SK-N-SH treated with all-trans-retinoic acid at 6 μM for 48 hours (cell line): ENCODE data around the gene TAS2R39.

ENCODE experiments used
- ESRRG ChIP-seq: fragments of 250-450 bp; sonication (Bioruptor Pico); IDR thresholded peaks from 2 replicates; pipeline ENCODE4 v1.6.1; 2021; ENCODE audit warnings: mild to moderate bottlenecking
- ZFP30 ChIP-seq: fragments of 450-650 bp; formaldehyde crosslinking; IDR thresholded peaks from 2 replicates; pipeline ENCODE4 v1.5.0; 2022; ENCODE audit warnings: mild to moderate bottlenecking, moderate library complexity

GRCh38 chr7:143148651-143149050, 34.6 kb upstream of the TAS2R39 start:
- no peak for TF ChIP-seq ZFP30
- no peak for TF ChIP-seq ESRRG (CRISPR knock-in tag)
